ENCODE data around the gene XXYLT1.

- TF ChIP-seq CTCF (IDR thresholded peaks at IDR 0.05 in 8 of 11, conservative IDR thresholded peaks at IDR 0.05 in 3 of 11) (no peak), POLR2AphosphoS5 (IDR thresholded peaks at IDR 0.05) (peak in 1 of 3 donors; percentile 29)
Observed at GRCh38 chr3:195154111-195154791, 116.7 kb downstream of the XXYLT1 start.

All from spleen (tissue), 7 donors.